Stomach (tissue), 4 donors: Measurements from ENCODE around the gene UBAP1.

ENCODE experiments used
- EP300 ChIP-seq: sonication (generic); formaldehyde crosslinking; IDR thresholded peaks from one replicate; pipeline ENCODE4 v1.6.1; 2017; ENCODE audit warnings: antibody characterized with exemption
- POLR2A ChIP-seq, 4 donors: fragments of 450-650 bp; IDR thresholded peaks; one replicate each; pipeline ENCODE4 v1.6.1; 2016; ENCODE audit warnings: antibody characterized with exemption in 4 of 4, control low read depth in 2 of 4, mild to moderate bottlenecking in 1 of 4, moderate library complexity in 1 of 4
- POLR2AphosphoS5 ChIP-seq, 3 donors: sonication (generic); formaldehyde crosslinking; IDR thresholded peaks; one replicate each; pipeline ENCODE4 v1.6.1; 2016; ENCODE audit warnings: antibody characterized with exemption in 3 of 3
- TF ChIP-seq, protein P1 (sequence below), 7 experiments: fragments of 450-650 bp in 4 of 7; fragments of 200-600 bp in 3 of 7; sonication (generic) in 3 of 7; IDR thresholded peaks; one replicate each; pipeline ENCODE4 v1.5.1; 2016 to 2019; ENCODE audit warnings: antibody characterized with exemption in 7 of 7, control low read depth in 2 of 7, mild to moderate bottlenecking in 1 of 7

DNA sequence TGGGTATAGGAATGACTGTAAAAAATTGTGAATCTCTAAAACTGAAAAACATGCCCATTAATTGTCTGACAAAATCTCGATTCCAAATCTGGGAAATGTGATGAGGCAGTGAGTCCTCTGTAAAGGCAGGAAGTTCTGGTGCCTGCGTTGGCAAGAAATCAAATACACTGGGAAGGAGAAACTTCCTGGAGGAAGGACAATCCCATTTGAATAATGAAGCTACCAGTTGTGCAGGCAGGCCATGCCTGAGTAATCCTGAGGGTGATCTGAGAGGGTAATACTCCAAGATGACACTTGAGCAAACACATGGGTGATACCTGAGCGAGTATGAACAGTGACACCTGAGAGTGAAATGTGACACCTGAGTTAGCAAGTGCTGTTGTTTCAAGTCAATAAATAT lies 100.6 kb downstream of the UBAP1 start:
- TF ChIP-seq POLR2AphosphoS5 (IDR thresholded peaks at IDR 0.05) (no peak), POLR2A (IDR thresholded peaks at IDR 0.05) (no peak), EP300 (no peak)
- TF ChIP-seq, protein P1, sequence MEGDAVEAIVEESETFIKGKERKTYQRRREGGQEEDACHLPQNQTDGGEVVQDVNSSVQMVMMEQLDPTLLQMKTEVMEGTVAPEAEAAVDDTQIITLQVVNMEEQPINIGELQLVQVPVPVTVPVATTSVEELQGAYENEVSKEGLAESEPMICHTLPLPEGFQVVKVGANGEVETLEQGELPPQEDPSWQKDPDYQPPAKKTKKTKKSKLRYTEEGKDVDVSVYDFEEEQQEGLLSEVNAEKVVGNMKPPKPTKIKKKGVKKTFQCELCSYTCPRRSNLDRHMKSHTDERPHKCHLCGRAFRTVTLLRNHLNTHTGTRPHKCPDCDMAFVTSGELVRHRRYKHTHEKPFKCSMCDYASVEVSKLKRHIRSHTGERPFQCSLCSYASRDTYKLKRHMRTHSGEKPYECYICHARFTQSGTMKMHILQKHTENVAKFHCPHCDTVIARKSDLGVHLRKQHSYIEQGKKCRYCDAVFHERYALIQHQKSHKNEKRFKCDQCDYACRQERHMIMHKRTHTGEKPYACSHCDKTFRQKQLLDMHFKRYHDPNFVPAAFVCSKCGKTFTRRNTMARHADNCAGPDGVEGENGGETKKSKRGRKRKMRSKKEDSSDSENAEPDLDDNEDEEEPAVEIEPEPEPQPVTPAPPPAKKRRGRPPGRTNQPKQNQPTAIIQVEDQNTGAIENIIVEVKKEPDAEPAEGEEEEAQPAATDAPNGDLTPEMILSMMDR (IDR thresholded peaks at IDR 0.05): no peak
